ENCODE results near the gene LCN15.
"Not testable (repeated sequence)": the region's sequence is repeated elsewhere in the genome, so short reads cannot be mapped to it uniquely, and the experiment has no call there.

Gene LCN15

DNA sequence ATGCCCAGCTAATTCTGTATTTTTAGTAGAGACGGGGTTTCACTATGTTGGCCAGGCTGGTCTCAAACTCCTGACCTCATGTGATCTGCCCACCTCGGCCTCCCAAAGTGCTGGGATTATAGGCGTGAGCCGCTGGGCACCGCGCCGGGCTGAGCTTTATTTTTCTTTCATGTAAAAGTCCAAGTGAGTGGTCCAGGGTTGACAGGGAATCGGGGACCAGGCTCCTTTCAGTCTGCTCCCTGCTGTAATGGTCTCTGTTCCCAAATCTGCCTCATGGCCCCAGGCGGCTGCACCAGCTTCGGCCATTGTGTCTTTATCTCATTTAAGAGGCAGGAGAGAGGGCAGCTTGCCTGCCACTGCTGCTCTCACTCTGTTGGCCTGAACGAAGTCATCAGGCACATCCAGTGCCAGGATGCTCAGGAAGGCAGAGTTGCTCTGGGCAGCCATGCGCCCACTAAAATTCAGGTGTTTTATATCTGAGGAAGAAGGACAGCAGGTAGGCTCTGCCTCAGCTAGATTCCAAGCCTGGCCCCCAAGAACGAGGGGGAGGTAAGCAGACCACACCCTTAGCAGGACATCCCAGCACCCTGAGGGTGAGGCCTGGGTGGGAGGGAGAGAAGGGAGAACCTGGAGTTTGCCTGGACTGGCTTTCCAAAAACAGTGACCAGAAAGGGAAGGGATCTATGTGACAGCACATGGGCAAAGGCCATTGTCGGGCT is 30.1 kb upstream of the LCN15 start:
- DNase-seq (ENCODE audit: low read depth in 1 of 2, low spot score in 1 of 2), result no peak

DNA sequence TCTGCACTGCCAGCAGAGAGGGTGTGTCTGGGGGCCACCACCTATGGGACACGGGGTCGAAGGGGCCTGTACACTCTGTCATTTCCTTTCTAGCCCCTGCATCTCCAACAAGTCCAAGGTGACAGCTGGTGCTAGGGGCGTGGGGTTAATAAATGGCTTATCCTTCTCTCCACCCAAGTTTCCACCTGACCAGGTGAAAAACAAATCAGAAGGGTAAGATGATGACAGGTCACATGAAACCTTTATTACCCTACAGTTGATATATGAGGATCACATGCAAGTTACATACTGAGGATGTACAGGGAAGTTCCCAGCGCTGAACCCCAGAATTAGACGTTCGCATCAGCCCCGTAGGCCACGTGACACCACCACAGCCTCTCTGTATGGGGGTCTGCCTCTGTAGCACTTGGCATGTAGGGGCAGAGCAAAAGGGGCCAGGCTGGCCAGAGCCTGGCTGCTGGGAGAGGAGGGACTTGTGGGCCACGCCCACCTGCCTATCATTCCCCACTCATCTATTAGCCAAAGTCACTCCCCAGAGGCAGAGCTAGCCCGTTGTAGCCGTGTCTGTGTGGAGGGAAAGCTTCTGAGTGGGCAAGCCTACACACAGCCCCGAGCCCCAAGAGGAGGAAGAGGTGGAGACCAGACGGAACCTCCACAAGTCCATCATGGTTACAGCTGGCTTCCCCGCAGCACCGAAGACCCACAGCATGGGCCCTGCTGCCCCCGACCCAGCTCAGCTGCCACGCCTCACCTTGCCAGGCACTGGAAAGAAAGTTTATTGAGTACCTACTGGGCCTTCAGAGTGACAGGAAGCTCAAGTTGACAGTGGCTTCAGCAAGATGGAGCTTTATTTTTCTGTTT is 29.0 kb upstream of the LCN15 start:
- no peak for DNase-seq (ENCODE audit: low read depth in 1 of 2, low spot score in 1 of 2)

DNA sequence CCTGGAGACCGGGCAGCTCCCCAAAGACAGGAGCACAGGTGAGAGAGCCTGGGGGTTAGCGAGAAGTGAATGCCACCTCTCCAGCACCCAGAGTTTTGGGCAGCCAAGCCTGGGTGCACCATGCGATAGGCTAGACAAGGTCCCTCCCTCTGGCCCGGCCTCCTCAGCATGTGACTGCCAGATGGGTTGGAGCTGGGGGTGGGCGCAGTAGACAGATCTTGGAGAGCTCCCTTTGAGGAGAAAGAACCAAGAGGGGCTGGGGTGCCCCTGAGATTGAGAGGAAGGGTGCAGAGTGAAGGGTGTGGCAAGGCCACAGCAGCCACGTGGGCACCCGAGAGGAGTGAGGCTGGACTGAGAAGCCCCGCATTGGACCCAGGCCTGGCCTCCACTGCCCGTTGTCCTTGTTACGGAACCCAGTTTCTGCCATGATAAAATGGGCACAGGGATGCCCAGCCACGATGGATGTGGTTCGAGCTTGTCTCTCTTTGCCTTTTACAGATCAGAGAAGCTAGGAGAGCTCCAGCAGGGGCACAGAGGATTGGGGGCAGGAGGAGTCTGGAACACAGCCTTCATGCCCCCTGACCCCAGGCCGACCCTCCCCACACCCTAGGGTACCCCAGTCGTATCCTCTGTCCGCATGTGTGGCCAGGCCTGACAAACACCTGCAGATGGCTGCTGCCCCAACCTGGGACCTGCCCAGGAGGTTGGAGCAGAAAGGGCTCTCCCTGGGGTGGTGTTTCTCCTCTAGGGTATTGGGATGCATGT is 28.2 kb upstream of the LCN15 start:
- no peak for DNase-seq (ENCODE audit: low read depth in 1 of 2, low spot score in 1 of 2)

DNA sequence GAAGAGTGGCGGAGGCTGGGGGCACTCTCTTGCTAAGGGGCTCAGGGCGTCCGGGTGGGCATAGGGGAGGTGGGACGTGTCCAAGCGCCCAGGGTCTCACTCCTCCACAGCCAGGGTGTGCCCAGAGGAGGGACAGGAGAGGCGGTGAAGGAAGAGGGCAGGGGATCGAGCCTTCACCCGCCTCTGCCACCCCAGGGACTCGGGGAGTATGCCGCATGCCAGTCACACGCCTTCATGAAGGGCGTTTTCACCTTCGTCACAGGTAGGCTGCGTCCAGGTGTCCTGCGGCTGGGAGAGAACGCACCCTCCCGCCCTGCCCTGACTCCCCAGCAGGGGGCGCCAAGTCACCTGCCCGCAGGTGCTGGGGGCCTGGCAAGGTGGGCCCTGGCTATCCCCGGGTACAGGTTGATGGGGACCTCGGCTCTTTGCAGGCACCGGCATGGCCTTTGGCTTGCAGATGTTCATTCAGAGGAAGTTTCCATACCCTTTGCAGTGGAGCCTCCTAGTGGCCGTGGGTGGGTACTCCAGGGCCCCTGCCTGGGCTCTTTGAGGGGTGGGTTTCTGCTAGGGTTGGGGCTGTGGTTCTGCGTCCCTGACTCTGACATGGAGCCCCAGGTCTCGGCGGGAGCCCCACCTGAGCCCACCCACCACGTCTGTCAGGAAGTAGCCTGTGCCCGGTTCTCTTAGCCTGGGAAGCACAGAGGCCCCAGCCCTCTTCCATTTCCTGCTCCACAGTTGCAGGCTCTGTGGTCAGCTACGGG is 27.4 kb upstream of the LCN15 start:
- peak; percentile 45 to 54 for DNase-seq (ENCODE audit: low read depth in 1 of 2, low spot score in 1 of 2)

DNA sequence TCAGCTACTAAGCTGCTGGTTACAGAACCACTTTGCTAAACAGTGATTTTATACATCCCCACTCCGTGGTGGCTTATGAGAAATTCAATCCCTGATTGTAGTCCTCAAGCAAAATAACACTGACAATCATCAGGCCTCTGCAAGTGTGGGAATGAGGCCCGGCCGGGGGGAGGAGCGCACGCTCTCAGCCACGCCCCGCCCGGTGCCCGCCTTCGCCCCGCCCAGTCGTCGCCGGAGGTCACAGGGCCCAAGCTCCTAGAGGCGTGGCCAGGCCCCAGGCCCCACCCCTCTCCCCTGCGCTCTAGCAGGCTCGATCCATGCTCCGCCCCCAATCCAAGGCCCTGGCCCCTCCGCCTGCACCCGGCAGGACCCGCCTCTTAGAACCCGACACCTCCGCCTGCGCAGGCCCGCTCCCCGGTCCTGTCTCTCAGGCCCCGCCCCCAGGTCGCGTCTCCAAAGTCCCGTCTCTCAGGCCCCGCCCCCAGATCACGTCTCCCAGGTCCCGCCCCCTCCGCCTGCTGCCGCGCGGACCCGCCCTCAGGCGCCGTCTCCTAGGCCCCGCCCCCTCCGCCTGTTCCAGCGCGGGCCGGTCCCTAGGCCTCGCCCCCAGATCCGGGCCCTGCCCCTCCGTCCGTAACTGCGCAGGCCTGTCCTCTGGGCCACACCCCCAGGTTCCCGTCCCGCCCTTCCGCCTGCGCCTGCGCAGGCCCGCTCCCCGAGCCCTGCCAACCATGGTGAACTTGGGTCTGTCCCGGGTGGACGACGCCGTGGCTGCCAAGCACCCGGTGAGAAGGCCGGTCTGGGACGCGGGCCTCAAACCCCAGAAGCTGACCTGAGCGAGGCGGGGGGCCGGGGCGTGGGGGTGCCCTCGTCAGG is 26.6 kb upstream of the LCN15 start, which contains the start of gene TMEM141:
TMEM141 (plus strand) TSS at position 705 of the 876 bp plus-strand sequence; CDS start at position 732, 27 bp downstream.
- peak; percentile 100 for DNase-seq (ENCODE audit: low read depth in 1 of 2, low spot score in 1 of 2)

DNA sequence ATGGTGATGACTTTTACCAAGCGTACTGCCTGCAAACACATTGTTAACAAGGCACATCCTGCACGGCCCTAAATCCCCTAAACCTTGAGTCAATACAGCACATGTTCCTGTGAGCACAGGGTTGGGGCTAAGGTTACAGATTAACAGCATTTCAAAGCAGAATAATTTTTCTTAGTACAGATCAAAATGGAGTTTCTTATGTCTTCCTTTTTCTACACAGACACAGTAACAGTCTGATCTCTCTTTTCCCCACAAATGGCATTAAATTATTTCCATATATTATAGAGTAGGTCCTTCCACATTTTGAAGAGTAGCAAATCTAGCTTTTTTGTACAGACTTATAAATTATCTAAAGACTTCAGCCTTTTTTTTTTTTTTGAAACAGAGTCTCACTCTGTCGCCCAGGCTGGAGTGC is 25.2 kb upstream of the LCN15 start:
- DNase-seq (ENCODE audit: low read depth in 1 of 2, low spot score in 1 of 2), result no peak

DNA sequence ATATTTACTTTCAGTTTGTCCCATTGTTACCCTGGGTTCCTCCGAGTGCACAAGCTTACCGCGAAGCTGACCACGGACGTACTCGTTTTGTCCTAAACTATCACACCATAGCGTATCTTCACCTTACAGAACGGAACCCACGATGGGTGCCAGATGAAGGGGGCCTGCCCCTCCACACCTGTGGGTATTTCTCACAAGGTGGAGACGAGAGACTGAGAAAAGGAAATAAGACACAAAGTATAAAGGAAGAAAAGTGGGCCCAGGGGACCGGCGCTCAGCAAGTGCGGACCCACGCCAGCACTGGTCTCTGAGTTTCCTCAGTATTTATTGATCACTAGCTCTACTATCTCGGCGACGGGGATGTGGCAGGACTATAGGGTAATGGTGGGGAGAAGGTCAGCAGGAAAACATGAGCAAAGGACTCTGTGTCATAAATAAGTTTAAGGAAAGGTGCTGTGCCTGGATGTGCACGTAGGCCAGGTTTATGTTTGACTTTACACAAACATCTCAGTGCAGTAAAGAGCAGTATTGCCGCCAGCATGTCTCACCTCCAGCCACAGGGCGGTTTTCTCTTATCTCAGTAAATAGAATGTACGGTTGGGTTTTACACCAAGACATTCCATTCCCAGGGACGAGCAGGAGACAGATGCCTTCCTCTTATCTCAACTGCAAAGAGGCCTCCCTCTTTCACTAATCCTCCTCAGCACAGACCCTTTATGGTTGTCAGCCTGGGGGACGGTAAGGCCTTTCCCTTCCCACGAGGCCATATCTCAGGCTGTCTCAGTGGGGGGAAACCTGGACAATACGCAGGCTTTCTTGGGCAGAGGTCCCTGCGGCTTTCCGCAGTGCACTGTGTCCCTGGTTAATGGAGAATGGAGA is 24.6 kb upstream of the LCN15 start:
- not testable (repeated sequence) for DNase-seq (ENCODE audit: low read depth in 1 of 2, low spot score in 1 of 2)

DNA sequence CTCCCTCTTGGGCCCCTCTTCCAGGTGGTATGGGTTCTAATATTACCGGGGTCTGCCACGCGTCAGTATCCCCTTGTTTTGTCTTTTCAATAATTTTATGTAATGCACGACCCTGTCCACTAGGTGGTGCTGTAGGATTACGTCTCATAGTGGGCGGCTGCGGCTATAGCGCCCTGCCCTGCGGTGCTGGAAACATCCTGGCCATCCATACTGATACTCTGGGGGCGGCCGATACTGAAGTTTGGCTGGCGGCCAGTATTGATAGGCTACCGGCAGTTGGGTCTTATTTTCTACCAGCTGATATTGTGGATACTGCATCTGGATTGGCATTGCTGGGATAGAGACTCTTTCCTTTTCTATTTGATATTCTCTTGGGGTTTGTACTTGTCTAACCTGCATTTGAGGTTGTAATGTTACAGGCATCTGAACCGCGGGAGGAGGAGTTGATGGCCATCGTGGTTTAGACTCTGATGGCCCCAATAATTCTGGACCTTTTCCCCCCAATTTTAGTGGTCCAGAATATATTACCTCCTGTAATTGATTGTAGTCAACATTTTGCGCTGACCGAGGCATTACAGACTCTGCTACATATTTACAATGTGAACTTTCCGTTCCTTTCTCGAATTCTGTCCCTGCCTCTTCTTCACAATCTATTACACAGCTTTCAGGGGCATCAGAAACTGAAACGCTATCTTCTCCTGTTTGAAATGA is 23.5 kb upstream of the LCN15 start:
- DNase-seq (ENCODE audit: low read depth in 1 of 2, low spot score in 1 of 2), result peak in 1 of 2 donors; percentile 37

DNA sequence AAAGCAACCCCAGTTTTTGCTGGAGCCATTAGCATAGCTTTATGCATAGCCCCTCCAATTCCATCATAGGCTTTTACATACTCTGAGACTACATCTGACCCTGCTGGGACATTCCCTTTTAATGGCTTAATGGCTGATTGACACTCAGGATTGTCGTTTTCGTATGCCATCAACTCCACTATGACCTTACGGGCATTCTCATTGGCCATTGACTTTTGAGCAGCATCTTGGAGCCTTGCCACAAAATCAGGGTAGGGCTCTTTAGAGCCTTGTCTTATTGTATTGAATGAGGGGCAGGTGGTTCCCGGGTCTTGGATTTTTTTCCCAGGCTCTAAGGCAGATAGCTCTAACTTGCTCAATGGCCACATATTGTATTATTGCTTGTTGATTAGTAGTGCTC is 22.7 kb upstream of the LCN15 start:
- not testable (repeated sequence) for DNase-seq (ENCODE audit: low read depth in 1 of 2, low spot score in 1 of 2)

DNA sequence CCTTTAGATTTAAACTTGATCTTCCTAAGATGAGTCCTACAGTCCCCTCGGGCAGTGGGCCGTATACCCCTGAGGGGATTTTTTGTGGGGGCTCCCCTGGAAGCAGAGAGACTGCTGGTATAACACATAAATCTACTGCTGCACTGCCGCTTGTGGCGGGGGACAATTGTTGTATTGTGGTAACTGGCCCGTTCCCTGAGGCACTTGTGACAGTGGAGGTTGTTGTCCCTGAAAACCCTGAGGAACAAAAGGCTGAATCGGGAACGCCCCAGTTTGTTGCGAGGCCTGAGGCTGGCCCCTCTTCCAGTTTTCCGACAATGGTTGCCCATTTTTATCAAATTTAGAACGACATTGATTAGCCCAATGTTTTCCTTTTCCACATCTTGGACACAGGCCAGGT is 22.1 kb upstream of the LCN15 start:
- no peak for DNase-seq (ENCODE audit: low read depth in 1 of 2, low spot score in 1 of 2)

DNA sequence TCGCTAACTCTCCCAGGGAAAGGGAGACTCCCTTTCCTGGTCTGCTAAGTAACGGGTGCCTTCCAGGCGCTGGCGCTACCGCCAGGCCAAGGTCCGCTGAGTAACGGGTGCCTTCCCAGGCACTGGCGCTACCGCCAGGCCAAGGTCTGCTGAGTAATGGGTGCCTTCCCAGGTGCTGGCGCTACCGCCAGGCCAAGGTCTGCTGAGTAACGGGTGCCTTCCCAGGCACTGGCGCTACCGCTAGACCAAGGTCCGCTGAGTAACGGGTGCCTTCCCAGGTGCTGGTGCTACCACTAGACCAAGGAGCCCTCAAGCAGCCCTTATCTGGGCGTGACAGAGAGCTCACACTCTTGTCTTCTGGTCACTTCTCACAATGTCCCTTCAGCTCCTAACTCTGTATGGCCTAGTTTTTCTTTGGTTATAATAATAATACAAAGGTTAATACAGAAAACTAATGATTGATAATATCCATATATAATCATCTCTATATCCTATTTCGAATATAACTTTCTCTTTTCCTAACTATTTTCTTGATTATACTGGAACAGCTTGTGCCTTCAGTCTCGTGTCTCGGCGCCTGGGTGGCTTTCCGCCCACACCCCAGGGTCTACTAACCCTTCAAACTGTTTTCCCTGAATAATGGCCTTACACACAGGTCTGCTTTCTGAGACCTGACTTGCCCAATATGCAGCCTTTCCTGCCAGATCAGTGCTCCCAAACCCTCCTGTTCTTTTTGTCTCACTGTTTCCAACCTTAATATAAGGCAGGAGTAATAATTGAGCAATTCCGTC is 21.4 kb upstream of the LCN15 start:
- not testable (repeated sequence) for DNase-seq (ENCODE audit: low read depth in 1 of 2, low spot score in 1 of 2)

DNA sequence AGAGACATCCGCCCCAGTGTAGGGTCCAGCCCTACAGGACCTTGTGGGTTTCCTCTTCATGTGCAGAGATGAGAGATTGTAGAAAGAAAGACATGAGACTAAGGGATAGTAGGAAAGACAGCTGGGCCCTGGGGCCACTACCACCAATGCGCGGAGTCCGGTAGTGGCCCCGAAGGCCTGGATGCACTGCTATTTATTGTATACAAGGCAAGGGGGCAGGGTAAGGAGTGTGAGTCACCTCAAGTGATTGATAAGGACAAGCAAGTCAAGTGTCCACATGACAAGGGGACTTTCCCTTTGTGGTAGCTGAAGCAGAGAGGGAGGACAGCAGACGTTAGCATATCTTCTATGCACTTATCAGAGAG is 20.7 kb upstream of the LCN15 start:
- no peak for DNase-seq (ENCODE audit: low read depth in 1 of 2, low spot score in 1 of 2)

DNA sequence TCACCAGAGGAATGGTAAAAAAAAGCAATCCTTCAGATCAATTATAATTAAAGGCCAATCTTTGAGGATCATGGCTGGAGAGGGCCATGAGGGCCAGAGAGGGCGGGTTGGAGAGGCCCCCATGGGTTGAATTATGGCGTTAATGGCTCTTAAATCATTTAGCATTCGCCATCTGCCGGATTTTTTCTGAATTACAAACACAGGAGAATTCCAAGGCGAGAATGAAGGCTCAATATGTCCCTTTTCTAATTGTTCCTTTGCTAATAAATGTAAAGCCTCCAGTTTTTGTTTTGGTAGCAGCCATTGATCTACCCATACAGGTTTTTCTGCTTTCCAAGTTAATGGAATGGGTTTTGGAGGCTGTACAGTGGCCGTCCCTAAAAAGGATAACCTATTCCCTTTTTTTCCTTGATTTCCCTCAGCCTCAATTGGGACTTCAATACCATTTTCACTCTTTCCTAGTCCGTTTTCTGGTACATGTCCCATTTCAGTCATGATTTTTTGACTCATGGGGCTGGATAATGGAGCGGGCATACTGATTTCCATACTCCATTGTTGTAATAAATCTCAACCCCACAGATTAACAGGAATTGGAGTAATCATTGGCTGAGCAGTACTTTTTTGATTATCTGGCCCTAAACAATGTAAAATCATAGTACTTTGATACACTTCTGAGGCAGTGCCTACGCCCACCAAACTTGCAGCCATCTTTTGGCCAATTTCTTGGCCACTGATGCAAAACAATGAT is 20.1 kb upstream of the LCN15 start:
- no peak for DNase-seq (ENCODE audit: low read depth in 1 of 2, low spot score in 1 of 2)

DNA sequence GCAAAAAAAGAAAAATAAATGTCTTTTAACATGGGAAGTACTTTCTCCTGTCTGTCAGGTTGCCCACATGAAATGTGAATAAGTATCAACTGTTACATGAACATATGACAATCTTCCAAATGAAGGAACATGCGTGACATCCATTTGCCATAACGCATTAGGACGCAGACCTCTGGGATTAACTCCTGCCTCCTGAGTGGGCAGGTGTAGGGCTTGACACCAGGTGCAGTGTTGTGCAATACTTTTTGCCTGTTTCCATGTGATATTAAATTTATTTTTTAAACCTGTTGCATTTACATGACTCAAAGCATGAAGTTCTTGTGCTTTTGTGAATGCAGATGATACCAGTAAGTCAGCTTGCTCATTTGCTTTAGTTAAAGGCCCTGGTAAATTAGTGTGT is 18.1 kb upstream of the LCN15 start:
- DNase-seq (ENCODE audit: low read depth in 1 of 2, low spot score in 1 of 2), result no peak

DNA sequence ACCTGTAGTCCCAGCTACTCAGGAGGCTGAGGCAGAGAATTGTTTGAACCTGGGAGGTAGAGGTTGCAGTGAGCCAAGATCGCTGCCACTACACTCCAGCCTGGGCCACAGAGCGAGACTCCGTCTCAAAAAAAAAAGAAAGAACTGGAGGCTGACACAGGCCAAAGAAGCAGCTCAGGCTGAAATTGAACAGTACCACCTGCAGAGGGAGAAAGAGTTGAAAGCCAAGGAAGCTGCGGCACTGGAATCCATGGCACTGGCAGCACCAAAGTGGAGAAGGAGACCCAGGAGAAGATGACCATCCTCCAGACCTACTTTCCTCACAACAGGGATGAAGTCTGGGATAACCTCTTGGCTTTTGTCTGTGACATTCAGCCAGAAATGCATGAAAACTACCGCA is 15.5 kb upstream of the LCN15 start:
- no peak for DNase-seq (ENCODE audit: low read depth in 1 of 2, low spot score in 1 of 2)

DNA sequence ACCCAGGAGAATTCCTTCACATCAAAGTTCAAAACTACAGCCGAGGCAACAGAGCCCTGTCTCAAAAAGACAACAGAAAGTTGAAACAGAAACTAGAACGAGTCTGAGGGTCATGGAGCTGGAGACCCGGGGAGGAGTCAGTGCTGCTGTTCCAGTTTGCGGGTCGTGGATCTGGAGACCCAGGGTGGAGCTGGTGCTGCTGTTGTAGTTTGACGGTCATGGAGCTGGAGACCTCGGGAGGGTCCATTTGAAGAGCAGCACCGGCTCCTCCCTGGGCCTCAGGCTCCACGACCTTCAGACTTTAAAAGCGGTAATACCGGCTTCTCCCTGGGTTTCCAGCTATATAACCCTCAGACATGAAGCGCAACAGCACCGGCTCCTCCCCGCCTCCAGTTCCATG is 13.0 kb upstream of the LCN15 start:
- no peak for DNase-seq (ENCODE audit: low read depth in 1 of 2, low spot score in 1 of 2)

DNA sequence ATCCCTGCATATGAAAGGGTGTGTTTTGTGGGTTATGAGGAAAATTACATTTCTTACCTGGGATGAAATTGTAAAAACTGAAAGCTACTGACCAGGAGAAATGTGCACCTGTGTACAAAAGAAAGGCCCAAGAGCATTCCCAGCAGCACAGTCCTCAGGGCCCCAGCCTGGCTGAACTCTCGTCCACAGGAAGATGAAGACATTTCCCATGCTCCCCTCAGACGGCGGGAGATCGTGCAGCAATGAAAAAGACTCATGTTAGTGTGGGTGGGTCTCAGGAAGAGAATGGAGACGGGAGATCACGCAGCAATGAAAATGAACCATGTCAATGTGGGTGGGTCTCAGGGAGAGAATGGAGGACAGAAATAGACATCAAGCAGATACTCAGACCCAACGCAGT is 12.6 kb upstream of the LCN15 start:
- DNase-seq (ENCODE audit: low read depth in 1 of 2, low spot score in 1 of 2), result no peak

Data from stimulated activated CD4-positive, alpha-beta T cell treated with anti-CD3 and anti-CD28 coated beads, Interleukin-15, amount 100 ng/mL, for 1 hour (primary cell).